HTR-8/SVneo (cell line): ENCODE measurements around the gene CEP164.
A peak's percentile ranks its signal among the peaks of the same experiment; 100 is the strongest.

Experiments used
- DNase-seq: peaks from one replicate; pipeline ENCODE4 v3.0.0; 2011; ENCODE audit warnings: low spot score, mixed read lengths; ENCODE audit not compliant: insufficient read length
- FAIRE-seq: peaks from 2 replicates; lab custom pipeline; 2011; peaks lifted over from hg19 to GRCh38; lab: Jason Lieb, UNC

Gene CEP164

GRCh38 chr11:117434481-117434880, 106.8 kb downstream of the CEP164 start:
- DNase-seq (no peak), FAIRE-seq (no peak)

- no peak for FAIRE-seq
- DNase-seq = no peak
These were observed 107.7 kb downstream of the CEP164 start for GRCh38 chr11:117435326-117435725.

GRCh38 chr11:117437041-117437790, 109.6 kb downstream of the CEP164 start:
- FAIRE-seq (no peak), DNase-seq (no peak)

- DNase-seq (no peak), FAIRE-seq (no peak)
These were observed 110.1 kb downstream of the CEP164 start for GRCh38 chr11:117437791-117438130.

GRCh38 chr11:117438371-117439000, 110.8 kb downstream of the CEP164 start:
- DNase-seq = no peak
- no peak for FAIRE-seq

- FAIRE-seq = no peak
- DNase-seq = no peak
These were observed 111.6 kb downstream of the CEP164 start for GRCh38 chr11:117439256-117439655.

GRCh38 chr11:117440258-117440657, 112.6 kb downstream of the CEP164 start:
- FAIRE-seq = no peak

GRCh38 chr11:117441146-117441975, 113.7 kb downstream of the CEP164 start:
- no peak for FAIRE-seq
- no peak for DNase-seq

More at GRCh38 chr11:117440258-117440657, 112.6 kb downstream of the CEP164 start:
- no peak for DNase-seq

GRCh38 chr11:117442049-117442868, 114.6 kb downstream of the CEP164 start:
- DNase-seq (no peak), FAIRE-seq (peak; percentile 97)

GRCh38 chr11:117442869-117443239, 115.2 kb downstream of the CEP164 start:
- DNase-seq (no peak), FAIRE-seq (no peak)

- peak; percentile 69 for DNase-seq
- no peak for FAIRE-seq
These were observed 115.9 kb downstream of the CEP164 start for GRCh38 chr11:117443266-117444186.

GRCh38 chr11:117444256-117444655, 116.6 kb downstream of the CEP164 start:
- DNase-seq (no peak), FAIRE-seq (no peak)

GRCh38 chr11:117444711-117445658, 117.3 kb downstream of the CEP164 start:
- FAIRE-seq = no peak
- no peak for DNase-seq

- no peak for FAIRE-seq
- DNase-seq = peak; percentile 23
These were observed 121.5 kb downstream of the CEP164 start for GRCh38 chr11:117449111-117449693.

- DNase-seq (no peak), FAIRE-seq (no peak)
These were observed 126.4 kb downstream of the CEP164 start for GRCh38 chr11:117453886-117454563.

- no peak for DNase-seq
- FAIRE-seq = no peak
These were observed 126.9 kb downstream of the CEP164 start for GRCh38 chr11:117454564-117454917.

- no peak for FAIRE-seq
- no peak for DNase-seq
These were observed 128.5 kb downstream of the CEP164 start for GRCh38 chr11:117456027-117456720.
